ENCODE data around the gene HES3. TPM values are rescaled to one million over a fixed set of nuclear protein-coding genes. Genes with fewer than 3 reads are reported as not detected.

Gene HES3
- total RNA-seq, 1 donor from 2014 or later = not detected

- Mint-ChIP-seq H3K4me1 (ENCODE audit: unreplicated experiment) (peaks cover 7% of the 10 kb centered on the region), H3K27ac (no peak overlapping the region), H3K27me3 (peaks cover 65% of the 10 kb centered on the region), H3K4me3 (peak overlapping the region; percentile 34), H3K9me3 (no peaks in the 10 kb centered on the region), H3K36me3 (no peaks in the 10 kb centered on the region)
- TF ChIP-seq CTCF (conservative IDR thresholded peaks at IDR 0.05) = no peak
- DNase-seq (ENCODE audit: extremely low spot score, unreplicated experiment) = no peak
These were observed 6.0 kb downstream of the HES3 start for GRCh38 chr1:6249739-6250689.

DNA sequence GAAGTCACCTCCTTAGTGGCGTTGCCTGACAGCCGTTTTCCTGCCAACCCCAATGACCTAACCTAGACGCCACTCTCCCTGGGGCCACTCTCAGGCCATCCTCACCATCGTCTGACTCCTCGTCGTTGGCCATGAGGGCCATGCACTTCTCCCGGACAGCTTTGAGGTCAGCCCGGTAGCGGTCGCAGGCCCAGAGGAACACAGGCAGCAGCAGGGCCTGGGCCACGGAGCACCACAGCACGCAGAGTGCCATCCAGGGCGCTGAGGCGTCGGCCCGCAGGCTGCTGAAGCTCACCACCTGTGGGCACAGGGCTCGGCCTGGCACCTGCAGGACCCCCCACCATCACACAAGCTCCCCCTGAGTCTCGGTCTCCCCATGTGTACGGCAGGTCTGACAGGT lies 7.3 kb downstream of the HES3 start:
- Mint-ChIP-seq H3K9me3 (no peaks in the 10 kb centered on the region), H3K27ac (no peak overlapping the region), H3K36me3 (no peaks in the 10 kb centered on the region), H3K27me3 (peaks cover 61% of the 10 kb centered on the region), H3K4me1 (ENCODE audit: unreplicated experiment) (peaks cover 7% of the 10 kb centered on the region), H3K4me3 (no peak overlapping the region)
- no peak for DNase-seq (ENCODE audit: extremely low spot score, unreplicated experiment)
- no peak for TF ChIP-seq CTCF (conservative IDR thresholded peaks at IDR 0.05)

DNA sequence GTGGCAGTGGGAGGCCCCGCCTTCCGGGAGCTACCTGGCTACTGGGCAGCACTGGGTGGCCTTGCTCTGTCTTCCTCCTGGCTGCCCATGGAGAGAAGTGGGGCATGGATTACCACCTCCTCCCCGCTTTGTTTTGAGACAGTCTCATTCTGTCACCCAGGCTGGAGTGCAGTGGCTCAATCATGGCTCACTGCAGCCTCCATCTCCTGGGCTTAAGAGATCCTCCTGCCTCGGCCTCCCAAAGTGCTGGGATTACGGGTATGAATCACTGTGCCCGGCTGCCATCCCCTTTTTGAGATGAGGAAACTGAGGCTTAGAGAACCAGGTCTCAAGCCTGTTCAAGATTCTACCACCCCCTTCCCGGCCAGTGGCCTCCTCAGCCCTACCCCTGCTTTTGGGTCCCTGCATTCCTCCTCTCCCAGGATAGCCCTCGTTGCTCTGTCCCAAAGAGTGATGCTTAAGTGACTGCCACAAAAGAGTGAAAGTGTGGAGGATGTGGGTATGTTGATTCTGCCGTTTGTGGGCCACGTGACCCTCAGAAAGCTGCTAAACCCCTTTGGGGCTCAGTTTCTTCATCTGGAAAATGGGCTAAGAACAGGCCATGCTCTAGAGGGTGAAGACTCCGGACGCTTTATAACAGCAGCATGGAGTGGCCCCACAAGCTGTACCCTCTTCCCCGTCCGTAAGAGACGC lies 7.8 kb downstream of the HES3 start:
- DNase-seq (ENCODE audit: extremely low spot score, unreplicated experiment) = no peak
- H3K27me3 Mint-ChIP-seq = peaks cover 56% of the 10 kb centered on the region
- no peak overlapping the region for H3K4me3 Mint-ChIP-seq
- H3K9me3 Mint-ChIP-seq = no peaks in the 10 kb centered on the region
- peaks cover 3% of the 10 kb centered on the region for H3K4me1 Mint-ChIP-seq (ENCODE audit: unreplicated experiment)
- H3K36me3 Mint-ChIP-seq = no peaks in the 10 kb centered on the region
- no peak overlapping the region for H3K27ac Mint-ChIP-seq
- no peak for TF ChIP-seq CTCF (conservative IDR thresholded peaks at IDR 0.05)

GRCh38 chr1:6252374-6252710 lies 8.4 kb downstream of the HES3 start:
- Mint-ChIP-seq H3K9me3 (no peaks in the 10 kb centered on the region), H3K27ac (no peak overlapping the region), H3K4me3 (no peak overlapping the region), H3K4me1 (ENCODE audit: unreplicated experiment) (no peaks in the 10 kb centered on the region), H3K27me3 (peaks cover 56% of the 10 kb centered on the region), H3K36me3 (no peaks in the 10 kb centered on the region)
- no peak for DNase-seq (ENCODE audit: extremely low spot score, unreplicated experiment)
- no peak for TF ChIP-seq CTCF (conservative IDR thresholded peaks at IDR 0.05)

- no peaks in the 10 kb centered on the region for H3K36me3 Mint-ChIP-seq
- DNase-seq (ENCODE audit: extremely low spot score, unreplicated experiment) = no peak
- H3K27me3 Mint-ChIP-seq = peaks cover 51% of the 10 kb centered on the region
- H3K4me3 Mint-ChIP-seq = no peak overlapping the region
- no peak for TF ChIP-seq CTCF (conservative IDR thresholded peaks at IDR 0.05)
- no peak overlapping the region for H3K27ac Mint-ChIP-seq
- no peaks in the 10 kb centered on the region for H3K4me1 Mint-ChIP-seq (ENCODE audit: unreplicated experiment)
- no peaks in the 10 kb centered on the region for H3K9me3 Mint-ChIP-seq
These were observed 9.4 kb downstream of the HES3 start for GRCh38 chr1:6253380-6253779.
